SK-N-SH (cell line): ENCODE results near the gene TRIM67.

Source experiments
- CTCF ChIP-seq: fragments of 200-600 bp; sonication (generic); IDR thresholded peaks from 2 replicates; pipeline ENCODE4 v1.6.1; 2017; ENCODE audit warnings: antibody characterized with exemption, mild to moderate bottlenecking, moderate library complexity
- EP300 ChIP-seq, 2 experiments: IDR thresholded peaks; 2 replicates each; pipeline versions ENCODE4 v1.4.0 to v1.6.1; 2012; ENCODE audit warnings: borderline replicate concordance in 1 of 2, low read depth in 1 of 2, low read length in 1 of 2
- FOSL2 ChIP-seq: IDR thresholded peaks from 2 replicates; pipeline ENCODE4 v1.4.0; 2012; ENCODE audit warnings: low read depth, mild to moderate bottlenecking, moderate library complexity, borderline replicate concordance
- FOXJ3 ChIP-seq: sonication (generic); formaldehyde crosslinking; IDR thresholded peaks from 2 replicates; pipeline ENCODE4 v1.5.1; 2020; ENCODE audit warnings: mild to moderate bottlenecking, missing genetic modification reagents
- IRF3 ChIP-seq: fragments of 150-350 bp; IDR thresholded peaks from 2 replicates; pipeline ENCODE4 v1.6.1; 2016; ENCODE audit warnings: mild to moderate bottlenecking, low read depth, low read length
- POLR2AphosphoS5 ChIP-seq: IDR thresholded peaks from 2 replicates; pipeline ENCODE4 v1.6.1; 2012; ENCODE audit warnings: low read depth, low read length
- RAD21 ChIP-seq: IDR thresholded peaks from 2 replicates; pipeline ENCODE4 v1.6.1; 2012; ENCODE audit warnings: mild to moderate bottlenecking, low read length
- RCOR1 ChIP-seq: fragments of 150-350 bp; IDR thresholded peaks from 2 replicates; pipeline ENCODE4 v1.6.1; 2017; ENCODE audit warnings: antibody characterized with exemption, low read length
- REST ChIP-seq: IDR thresholded peaks from 2 replicates; pipeline ENCODE4 v1.6.1; 2012; ENCODE audit warnings: mild to moderate bottlenecking, low read depth, low read length, moderate library complexity
- SMC3 ChIP-seq: IDR thresholded peaks from 2 replicates; pipeline ENCODE4 v1.6.1; 2012; ENCODE audit warnings: low read depth, low read length, improper control_type of control experiment

DNA sequence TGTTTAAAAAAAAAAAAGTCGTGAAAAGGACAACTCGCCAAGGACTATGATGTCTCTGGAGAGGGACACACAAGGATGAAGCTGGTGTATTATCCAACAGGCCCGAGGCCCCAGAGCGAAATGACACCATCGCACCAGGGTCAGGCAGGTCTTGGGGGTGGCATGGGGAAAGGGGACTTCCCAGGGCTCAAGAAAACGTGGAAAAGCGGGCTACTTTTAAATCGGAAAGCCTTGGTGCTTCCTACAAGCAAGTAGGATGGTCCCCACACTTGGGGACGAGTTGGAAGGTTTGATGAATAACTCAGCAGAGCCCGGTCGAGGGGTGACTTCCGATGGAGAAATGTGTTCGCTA lies 78.6 kb downstream of the TRIM67 start:
- TF ChIP-seq CTCF (no peak), FOXJ3 (CRISPR knock-in tag) (no peak), POLR2AphosphoS5 (no peak), REST (no peak), RCOR1 (no peak), EP300 (IDR thresholded peaks at IDR 0.05; ENCODE audit: borderline replicate concordance in 1 of 2, low read depth in 1 of 2, low read length in 1 of 2) (no peak), FOSL2 (no peak), SMC3 (no peak), IRF3 (no peak), RAD21 (no peak)
